IMR-90 (cell line): ENCODE measurements around the gene VPS26B.

Source experiments
- POLR2A ChIP-seq: IDR thresholded peaks from 2 replicates; pipeline ENCODE4 v1.6.1; 2012; ENCODE audit warnings: mild to moderate bottlenecking, low read depth, low read length
- TF ChIP-seq, protein P1 (sequence below): conservative IDR thresholded peaks from 2 replicates; pipeline ENCODE4 v1.5.1; 2012; ENCODE audit warnings: mild to moderate bottlenecking, low read depth, low read length, improper control_type of control experiment
- TF ChIP-seq, protein P2 (sequence below): fragments of 150-350 bp; IDR thresholded peaks from 2 replicates; pipeline ENCODE4 v1.6.1; 2017; ENCODE audit warnings: mild to moderate bottlenecking, antibody characterized with exemption, low read length, low read depth

DNA sequence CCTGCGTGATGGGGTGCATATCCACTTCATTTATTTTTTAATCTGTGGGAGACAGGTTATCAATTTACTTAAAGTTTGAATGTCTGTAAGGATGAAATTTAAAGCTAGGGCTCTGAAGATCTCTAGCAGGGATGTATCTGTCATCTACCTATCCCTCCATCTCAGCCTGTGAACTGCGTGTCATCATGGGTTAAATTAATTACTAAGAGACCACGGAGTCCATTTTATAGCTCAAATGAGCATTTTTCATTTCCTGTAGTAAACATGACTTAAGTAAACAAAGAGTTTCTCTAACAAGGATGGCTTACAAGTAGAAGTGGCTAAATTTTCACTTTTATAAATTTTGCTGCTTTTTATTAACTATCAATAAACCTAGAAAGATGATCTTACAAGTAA is 48.8 kb downstream of the VPS26B start:
- TF ChIP-seq, protein P1, sequence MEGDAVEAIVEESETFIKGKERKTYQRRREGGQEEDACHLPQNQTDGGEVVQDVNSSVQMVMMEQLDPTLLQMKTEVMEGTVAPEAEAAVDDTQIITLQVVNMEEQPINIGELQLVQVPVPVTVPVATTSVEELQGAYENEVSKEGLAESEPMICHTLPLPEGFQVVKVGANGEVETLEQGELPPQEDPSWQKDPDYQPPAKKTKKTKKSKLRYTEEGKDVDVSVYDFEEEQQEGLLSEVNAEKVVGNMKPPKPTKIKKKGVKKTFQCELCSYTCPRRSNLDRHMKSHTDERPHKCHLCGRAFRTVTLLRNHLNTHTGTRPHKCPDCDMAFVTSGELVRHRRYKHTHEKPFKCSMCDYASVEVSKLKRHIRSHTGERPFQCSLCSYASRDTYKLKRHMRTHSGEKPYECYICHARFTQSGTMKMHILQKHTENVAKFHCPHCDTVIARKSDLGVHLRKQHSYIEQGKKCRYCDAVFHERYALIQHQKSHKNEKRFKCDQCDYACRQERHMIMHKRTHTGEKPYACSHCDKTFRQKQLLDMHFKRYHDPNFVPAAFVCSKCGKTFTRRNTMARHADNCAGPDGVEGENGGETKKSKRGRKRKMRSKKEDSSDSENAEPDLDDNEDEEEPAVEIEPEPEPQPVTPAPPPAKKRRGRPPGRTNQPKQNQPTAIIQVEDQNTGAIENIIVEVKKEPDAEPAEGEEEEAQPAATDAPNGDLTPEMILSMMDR: no peak
- TF ChIP-seq, protein P2, sequence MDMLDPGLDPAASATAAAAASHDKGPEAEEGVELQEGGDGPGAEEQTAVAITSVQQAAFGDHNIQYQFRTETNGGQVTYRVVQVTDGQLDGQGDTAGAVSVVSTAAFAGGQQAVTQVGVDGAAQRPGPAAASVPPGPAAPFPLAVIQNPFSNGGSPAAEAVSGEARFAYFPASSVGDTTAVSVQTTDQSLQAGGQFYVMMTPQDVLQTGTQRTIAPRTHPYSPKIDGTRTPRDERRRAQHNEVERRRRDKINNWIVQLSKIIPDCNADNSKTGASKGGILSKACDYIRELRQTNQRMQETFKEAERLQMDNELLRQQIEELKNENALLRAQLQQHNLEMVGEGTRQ: no peak
- no peak for TF ChIP-seq POLR2A
